Measurements from ENCODE around the gene RASAL2.

GRCh38 chr1:178209935-178210334 lies 116.0 kb downstream of the RASAL2 start:
- TF ChIP-seq CTCF (IDR thresholded peaks at IDR 0.05) (no peak), POLR2A (IDR thresholded peaks at IDR 0.05) (no peak)

All from thyroid gland (tissue), 4 donors.